ENCODE results near the gene ASPSCR1. TPM values are rescaled to one million over a fixed set of nuclear protein-coding genes. Genes with fewer than 3 reads are reported as not detected.

Gene ASPSCR1
- total RNA-seq, 4 donors from 2014 or later = 21.0 to 61.7 (median 41.3) TPM

DNA sequence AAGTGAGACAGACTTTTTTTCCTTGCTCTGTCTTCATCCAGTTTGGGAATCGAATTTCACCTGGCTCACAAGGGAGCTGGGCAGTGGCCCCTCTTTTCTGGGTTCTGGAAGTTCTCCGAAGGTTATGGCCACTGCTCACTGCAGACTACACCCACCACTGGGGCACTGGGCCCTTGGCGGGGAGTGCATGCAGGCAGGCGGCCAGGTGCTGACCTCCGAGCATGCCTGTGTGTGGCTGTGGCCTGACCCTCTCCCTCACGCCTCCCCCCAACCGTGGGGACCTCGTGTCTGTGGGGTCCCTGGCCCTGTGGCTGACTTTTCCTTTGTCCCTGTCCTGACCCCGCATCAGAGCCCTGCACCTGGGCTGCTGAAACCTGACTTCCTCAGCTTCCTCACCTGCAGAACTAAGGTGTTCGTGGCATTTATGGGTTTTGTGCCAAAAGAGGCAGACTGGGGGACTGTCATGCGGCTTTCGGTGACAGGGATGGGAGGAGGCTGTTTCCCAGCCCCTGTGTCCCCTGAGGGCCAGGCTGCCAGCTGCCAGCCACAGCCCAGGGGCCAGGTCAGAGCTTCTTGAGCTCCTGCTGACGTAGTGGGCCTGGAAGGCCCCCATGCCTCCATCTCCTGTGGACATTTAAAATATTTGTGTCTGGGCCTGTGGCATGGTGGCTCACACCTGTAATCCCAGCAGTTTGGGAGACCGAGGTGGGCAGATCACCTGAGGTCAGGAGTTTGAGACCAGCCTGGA is 21.4 kb downstream of the ASPSCR1 start:
- no peak overlapping the region for H3K27ac ChIP-seq

DNA sequence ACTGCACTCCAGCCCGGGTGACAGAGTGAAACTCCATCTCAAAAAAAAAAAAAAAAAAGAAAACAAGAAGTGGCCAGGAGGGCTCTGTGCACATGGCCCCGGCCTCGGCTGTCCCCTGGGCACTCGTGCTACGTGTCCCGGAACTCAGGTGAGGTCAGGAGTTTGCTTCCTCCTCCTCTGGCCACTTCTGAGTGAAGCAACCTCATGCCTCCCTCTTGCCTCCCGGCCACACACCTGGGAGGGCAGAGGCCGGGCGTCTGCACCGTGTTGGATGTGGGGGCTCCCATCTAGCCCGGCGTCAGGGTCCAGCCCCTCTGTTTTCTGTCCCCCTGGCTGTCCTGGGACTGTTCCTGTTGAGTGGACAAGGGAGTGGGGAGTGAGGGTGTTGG is 22.2 kb downstream of the ASPSCR1 start:
- intact Hi-C loops (cut with DNase I; ENCODE audit: low total_unique reads) (no loop called here), in situ Hi-C loops (cut with MboI; ENCODE audit: low pct_ligation_motif_present in 1 of 4, low pct_unique_long_range_greater_than_20kb in 1 of 4, low sequenced_read_pairs in 3 of 4) (no loop called here)
- Histone ChIP-seq H3K4me1 (peaks cover 6 to 19% (median 11%) of the 10 kb centered on the region in 4 donors), H3K27ac (no peak overlapping the region), H3K27me3 (no peaks in the 10 kb centered on the region), H3K9me3 (no peaks in the 10 kb centered on the region), H3K36me3 (no peaks in the 10 kb centered on the region), H3K4me3 (no peak overlapping the region)
- no peak for DNase-seq
- 80 to 91% methylated on average over 2 to 12 of the region's 12 CpGs for WGBS, 2 donors (ENCODE audit: low coverage in 1 of 2)
- TF ChIP-seq POLR2A (IDR thresholded peaks at IDR 0.05) (no peak), POLR2AphosphoS5 (IDR thresholded peaks at IDR 0.05) (no peak), EP300 (IDR thresholded peaks at IDR 0.05; ENCODE audit: low read depth) (no peak)
- TF ChIP-seq, protein P1, sequence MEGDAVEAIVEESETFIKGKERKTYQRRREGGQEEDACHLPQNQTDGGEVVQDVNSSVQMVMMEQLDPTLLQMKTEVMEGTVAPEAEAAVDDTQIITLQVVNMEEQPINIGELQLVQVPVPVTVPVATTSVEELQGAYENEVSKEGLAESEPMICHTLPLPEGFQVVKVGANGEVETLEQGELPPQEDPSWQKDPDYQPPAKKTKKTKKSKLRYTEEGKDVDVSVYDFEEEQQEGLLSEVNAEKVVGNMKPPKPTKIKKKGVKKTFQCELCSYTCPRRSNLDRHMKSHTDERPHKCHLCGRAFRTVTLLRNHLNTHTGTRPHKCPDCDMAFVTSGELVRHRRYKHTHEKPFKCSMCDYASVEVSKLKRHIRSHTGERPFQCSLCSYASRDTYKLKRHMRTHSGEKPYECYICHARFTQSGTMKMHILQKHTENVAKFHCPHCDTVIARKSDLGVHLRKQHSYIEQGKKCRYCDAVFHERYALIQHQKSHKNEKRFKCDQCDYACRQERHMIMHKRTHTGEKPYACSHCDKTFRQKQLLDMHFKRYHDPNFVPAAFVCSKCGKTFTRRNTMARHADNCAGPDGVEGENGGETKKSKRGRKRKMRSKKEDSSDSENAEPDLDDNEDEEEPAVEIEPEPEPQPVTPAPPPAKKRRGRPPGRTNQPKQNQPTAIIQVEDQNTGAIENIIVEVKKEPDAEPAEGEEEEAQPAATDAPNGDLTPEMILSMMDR (IDR thresholded peaks at IDR 0.05) = no peak

More for the DNA sequence above, 21.4 kb downstream of the ASPSCR1 start:
- in situ Hi-C loops (cut with MboI; ENCODE audit: low pct_ligation_motif_present in 1 of 4, low pct_unique_long_range_greater_than_20kb in 1 of 4, low sequenced_read_pairs in 3 of 4) (no loop called here), intact Hi-C loops (cut with DNase I; ENCODE audit: low total_unique reads) (no loop called here)
- H3K36me3 ChIP-seq = no peaks in the 10 kb centered on the region
- DNase-seq = no peak
- TF ChIP-seq, protein P1 (IDR thresholded peaks at IDR 0.05) = no peak
- no peak for TF ChIP-seq EP300 (IDR thresholded peaks at IDR 0.05; ENCODE audit: low read depth)
- no peak for TF ChIP-seq POLR2AphosphoS5 (IDR thresholded peaks at IDR 0.05)
- no peak for TF ChIP-seq POLR2A (IDR thresholded peaks at IDR 0.05)
- 71 to 92% methylated on average over 6 to 14 of the region's 14 CpGs for WGBS, 2 donors (ENCODE audit: low coverage in 1 of 2)
- H3K4me1 ChIP-seq = peaks cover 0 to 15% (median 11%) of the 10 kb centered on the region in 4 donors
- no peaks in the 10 kb centered on the region for H3K9me3 ChIP-seq
- H3K4me3 ChIP-seq = no peak overlapping the region
- H3K27me3 ChIP-seq = no peaks in the 10 kb centered on the region

DNA sequence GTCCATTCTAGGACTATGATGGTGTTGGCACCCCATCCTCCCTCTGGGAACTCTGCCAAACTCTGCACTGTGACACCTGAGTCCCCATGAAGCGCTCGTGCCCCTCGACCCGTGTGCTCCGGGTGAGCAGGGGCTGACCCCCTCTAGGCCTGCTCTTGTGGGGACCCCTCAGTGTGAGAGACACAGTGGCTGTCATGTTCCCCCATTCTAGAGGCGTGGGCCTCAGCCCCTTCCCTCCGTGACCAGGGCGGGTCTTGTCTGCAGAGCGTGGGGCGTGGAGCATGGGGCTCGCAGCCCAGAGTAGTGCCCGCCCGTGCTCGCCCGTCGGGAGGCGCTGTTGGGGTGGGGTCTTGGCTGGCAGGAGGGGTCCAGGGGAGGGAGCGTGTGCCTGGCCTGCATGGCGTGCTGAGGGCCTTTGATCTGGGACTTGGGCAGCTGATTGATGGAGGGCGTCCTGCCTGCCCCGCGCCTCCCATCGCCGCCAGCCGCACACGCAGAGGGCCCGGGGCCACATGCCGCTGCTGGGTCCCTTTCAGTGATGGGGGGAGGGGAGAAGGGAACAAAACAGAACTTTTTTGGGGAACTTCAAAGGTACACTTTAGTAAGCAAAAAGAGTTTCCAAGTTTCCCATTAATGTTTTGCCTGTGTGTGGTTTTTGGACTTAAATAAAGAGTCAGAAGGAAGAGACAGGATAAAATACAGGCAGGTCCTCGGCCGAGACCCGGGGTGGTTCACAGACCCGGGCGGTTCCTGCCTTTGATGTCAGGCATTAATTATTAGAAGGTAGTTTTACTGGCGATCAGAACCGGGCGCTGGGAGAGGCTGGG is 22.8 kb downstream of the ASPSCR1 start:
- Histone ChIP-seq H3K4me3 (no peak overlapping the region), H3K9me3 (no peaks in the 10 kb centered on the region), H3K4me1 (peaks cover 6 to 19% (median 11%) of the 10 kb centered on the region in 4 donors), H3K27ac (no peak overlapping the region), H3K36me3 (no peaks in the 10 kb centered on the region), H3K27me3 (no peaks in the 10 kb centered on the region)
- DNase-seq = no peak
- in situ Hi-C loops (cut with MboI; ENCODE audit: low pct_ligation_motif_present in 1 of 4, low pct_unique_long_range_greater_than_20kb in 1 of 4, low sequenced_read_pairs in 3 of 4) (no loop called here), intact Hi-C loops (cut with DNase I; ENCODE audit: low total_unique reads) (no loop called here)
- TF ChIP-seq, protein P1 (IDR thresholded peaks at IDR 0.05) = no peak
- TF ChIP-seq POLR2A (IDR thresholded peaks at IDR 0.05) (no peak), EP300 (IDR thresholded peaks at IDR 0.05; ENCODE audit: low read depth) (no peak), POLR2AphosphoS5 (IDR thresholded peaks at IDR 0.05) (no peak)
- 47 to 65% methylated on average over 8 to 35 of the region's 36 CpGs for WGBS, 2 donors (ENCODE audit: low coverage in 1 of 2)

DNA sequence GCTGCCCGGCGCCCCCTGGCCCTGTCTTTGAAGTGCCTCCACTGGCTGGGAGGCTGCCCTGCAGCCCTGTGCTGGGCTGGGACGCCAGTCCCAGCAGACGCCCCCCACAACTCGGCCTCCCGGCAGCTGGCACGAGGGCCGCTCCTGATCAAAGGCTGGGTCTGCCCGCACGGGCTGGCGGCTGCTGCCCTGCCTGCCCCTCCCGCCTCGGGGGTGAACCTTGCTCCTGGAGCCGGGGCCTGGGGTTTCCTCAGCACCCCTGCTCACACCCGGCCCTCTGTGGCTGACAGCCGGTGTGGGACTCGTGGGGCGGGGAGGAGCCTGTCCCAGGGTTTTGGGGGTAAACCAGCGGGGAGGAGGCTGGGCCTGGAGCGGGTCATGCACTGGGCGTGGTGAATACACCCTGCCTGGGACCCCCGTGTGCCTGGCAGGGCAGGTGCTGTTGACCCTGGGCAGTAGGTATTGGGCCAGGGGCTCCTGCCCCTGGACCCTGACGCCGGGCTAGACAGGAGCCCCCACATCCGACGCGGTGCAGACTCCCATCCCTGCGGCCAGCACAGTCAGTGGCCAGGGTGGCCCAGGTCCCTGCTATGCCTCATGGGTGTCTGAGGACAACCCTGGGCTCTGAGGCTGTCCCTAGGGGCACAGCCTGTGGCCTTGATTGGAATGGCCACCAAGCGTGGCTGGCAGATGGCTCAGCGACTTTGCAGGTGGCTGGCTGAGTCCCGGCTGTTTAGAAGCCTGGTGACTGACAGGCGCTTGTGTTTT is 23.6 kb downstream of the ASPSCR1 start:
- in situ Hi-C loops (cut with MboI; ENCODE audit: low pct_ligation_motif_present in 1 of 4, low pct_unique_long_range_greater_than_20kb in 1 of 4, low sequenced_read_pairs in 3 of 4) = no loop called here
- H3K4me3 ChIP-seq = no peak overlapping the region
- H3K9me3 ChIP-seq = no peaks in the 10 kb centered on the region
- TF ChIP-seq, protein P1 (IDR thresholded peaks at IDR 0.05) = no peak
- TF ChIP-seq POLR2A (IDR thresholded peaks at IDR 0.05) (no peak), EP300 (IDR thresholded peaks at IDR 0.05; ENCODE audit: low read depth) (no peak), POLR2AphosphoS5 (IDR thresholded peaks at IDR 0.05) (no peak)
- WGBS, 2 donors (ENCODE audit: low coverage in 1 of 2) = 69 to 80% methylated on average over 2 to 26 of the region's 32 CpGs
- intact Hi-C loops (cut with DNase I; ENCODE audit: low total_unique reads) = no loop called here
- H3K27ac ChIP-seq = no peak overlapping the region
- peaks cover 6 to 19% (median 11%) of the 10 kb centered on the region in 4 donors for H3K4me1 ChIP-seq
- no peaks in the 10 kb centered on the region for H3K36me3 ChIP-seq
- H3K27me3 ChIP-seq = no peaks in the 10 kb centered on the region
- DNase-seq = no peak

Measured in transverse colon (tissue), 4 donors.